Vagina (tissue), 2 donors: Measurements from ENCODE around the gene SMARCA2. TPM values are rescaled to one million over a fixed set of nuclear protein-coding genes. Genes with fewer than 3 reads are reported as not detected.

Experiments used
- DNase-seq, 2 donors: peaks; one replicate each; pipeline ENCODE4 v3.0.0-alpha.2; 2017; ENCODE audit errors: extremely low spot score in 2 of 2
- H3K27ac ChIP-seq: fragments of 200-600 bp; sonication (generic); one replicate; pipeline ENCODE4 v1.5.1; 2019
- H3K27me3 ChIP-seq: fragments of 200-600 bp; sonication (generic); one replicate; pipeline ENCODE4 v1.5.1; 2019
- H3K36me3 ChIP-seq, 2 donors: fragments of 200-600 bp; sonication (generic); one replicate each; pipeline ENCODE4 v1.5.1; 2017 to 2019
- H3K4me1 ChIP-seq: fragments of 200-600 bp; sonication (generic); one replicate; pipeline ENCODE4 v1.5.1; 2019
- H3K4me3 ChIP-seq, 2 donors: fragments of 200-600 bp; sonication (generic); 1 replicate in 1 of 2; 2 replicates in 1 of 2; pipeline ENCODE4 v1.5.1; 2016 to 2019
- H3K9me3 ChIP-seq: fragments of 200-600 bp; sonication (generic); one replicate; pipeline ENCODE4 v1.5.1; 2019
- CTCF ChIP-seq, 3 experiments: fragments of 450-650 bp in 2 of 3; fragments of 200-600 bp in 1 of 3; sonication (generic) in 1 of 3; IDR thresholded peaks; one replicate each; pipeline ENCODE4 v1.5.1; 2017 to 2019; ENCODE audit warnings: antibody characterized with exemption in 3 of 3, mild to moderate bottlenecking in 2 of 3, moderate library complexity in 2 of 3
- POLR2A ChIP-seq, 2 donors: fragments of 450-650 bp; IDR thresholded peaks; one replicate each; pipeline ENCODE4 v1.6.1; 2017; ENCODE audit warnings: antibody characterized with exemption in 2 of 2, mild to moderate bottlenecking in 2 of 2, moderate library complexity in 2 of 2
- POLR2AphosphoS5 ChIP-seq, 2 donors: sonication (generic); formaldehyde crosslinking; IDR thresholded peaks; one replicate each; pipeline ENCODE4 v1.9.0; 2017; ENCODE audit warnings: antibody characterized with exemption in 2 of 2, mild to moderate bottlenecking in 2 of 2, low read depth in 1 of 2; ENCODE audit not compliant: insufficient read depth in 1 of 2
- intact Hi-C: fragments of 100-400 bp; cut with DNase I; formaldehyde crosslinking; loops from one replicate; pipeline ENCODE4 v1.15.1; 2023
- total RNA-seq: library from RNA; depleted of rRNA; stranded (reverse); fragments of >200 nt; gene quantifications from one replicate; pipeline ENCODE4 v1.2.3, GENCODE V29; 2016

Gene SMARCA2
- total RNA-seq, 1 donor from 2014 or later = 98.0 TPM

GRCh38 chr9:2215921-2216441 lies 200.8 kb downstream of the SMARCA2 start:
- H3K9me3 ChIP-seq = no peaks in the 10 kb centered on the region
- no peaks in the 10 kb centered on the region for H3K4me1 ChIP-seq
- DNase-seq = no peak
- no peaks in the 10 kb centered on the region for H3K36me3 ChIP-seq
- TF ChIP-seq CTCF (IDR thresholded peaks at IDR 0.05) (no peak), POLR2A (IDR thresholded peaks at IDR 0.05) (no peak), POLR2AphosphoS5 (IDR thresholded peaks at IDR 0.05; ENCODE audit: insufficient read depth in 1 of 2, low read depth in 1 of 2) (no peak)
- intact Hi-C loops = no loop called here
- H3K27me3 ChIP-seq = no peaks in the 10 kb centered on the region
- no peak overlapping the region for H3K27ac ChIP-seq
- no peak overlapping the region for H3K4me3 ChIP-seq

GRCh38 chr9:2216591-2216990 lies 201.4 kb downstream of the SMARCA2 start:
- Histone ChIP-seq H3K36me3 (no peaks in the 10 kb centered on the region), H3K4me3 (no peak overlapping the region), H3K4me1 (no peaks in the 10 kb centered on the region), H3K27ac (no peak overlapping the region), H3K27me3 (no peaks in the 10 kb centered on the region), H3K9me3 (no peaks in the 10 kb centered on the region)
- intact Hi-C loops = no loop called here
- DNase-seq = no peak
- TF ChIP-seq CTCF (IDR thresholded peaks at IDR 0.05) (no peak), POLR2A (IDR thresholded peaks at IDR 0.05) (no peak), POLR2AphosphoS5 (IDR thresholded peaks at IDR 0.05; ENCODE audit: insufficient read depth in 1 of 2, low read depth in 1 of 2) (no peak)

- H3K27me3 ChIP-seq = no peaks in the 10 kb centered on the region
- no peaks in the 10 kb centered on the region for H3K9me3 ChIP-seq
- no peak overlapping the region for H3K27ac ChIP-seq
- no peaks in the 10 kb centered on the region for H3K4me1 ChIP-seq
- no peak for TF ChIP-seq POLR2A (IDR thresholded peaks at IDR 0.05)
- no peak for TF ChIP-seq CTCF (IDR thresholded peaks at IDR 0.05)
- no peak for TF ChIP-seq POLR2AphosphoS5 (IDR thresholded peaks at IDR 0.05; ENCODE audit: insufficient read depth in 1 of 2, low read depth in 1 of 2)
- DNase-seq = no peak
- intact Hi-C loops = no loop called here
- H3K36me3 ChIP-seq = no peaks in the 10 kb centered on the region
- H3K4me3 ChIP-seq = no peak overlapping the region
Measured at GRCh38 chr9:2217540-2217939, 202.4 kb downstream of the SMARCA2 start.

GRCh38 chr9:2220036-2220435 lies 204.9 kb downstream of the SMARCA2 start:
- Histone ChIP-seq H3K27ac (no peak overlapping the region), H3K27me3 (no peaks in the 10 kb centered on the region), H3K36me3 (no peaks in the 10 kb centered on the region), H3K9me3 (no peaks in the 10 kb centered on the region), H3K4me1 (no peaks in the 10 kb centered on the region), H3K4me3 (no peak overlapping the region)
- TF ChIP-seq CTCF (IDR thresholded peaks at IDR 0.05) (no peak), POLR2A (IDR thresholded peaks at IDR 0.05) (no peak), POLR2AphosphoS5 (IDR thresholded peaks at IDR 0.05; ENCODE audit: insufficient read depth in 1 of 2, low read depth in 1 of 2) (no peak)
- no peak for DNase-seq
- intact Hi-C loops = no loop called here

GRCh38 chr9:2227144-2227867 lies 212.2 kb downstream of the SMARCA2 start:
- Histone ChIP-seq H3K27me3 (no peaks in the 10 kb centered on the region), H3K4me3 (no peak overlapping the region), H3K9me3 (no peaks in the 10 kb centered on the region), H3K4me1 (no peaks in the 10 kb centered on the region), H3K36me3 (no peaks in the 10 kb centered on the region), H3K27ac (no peak overlapping the region)
- DNase-seq = no peak
- intact Hi-C loops = no loop called here
- no peak for TF ChIP-seq CTCF (IDR thresholded peaks at IDR 0.05)
- no peak for TF ChIP-seq POLR2AphosphoS5 (IDR thresholded peaks at IDR 0.05; ENCODE audit: insufficient read depth in 1 of 2, low read depth in 1 of 2)
- TF ChIP-seq POLR2A (IDR thresholded peaks at IDR 0.05) = no peak
